ENCODE results near the gene SNAI3.

The SNAI3 gene

GRCh38 chr16:88649195-88649923, 36.9 kb downstream of the SNAI3 start:
- DNase-seq, result peak; percentile 36

DNA sequence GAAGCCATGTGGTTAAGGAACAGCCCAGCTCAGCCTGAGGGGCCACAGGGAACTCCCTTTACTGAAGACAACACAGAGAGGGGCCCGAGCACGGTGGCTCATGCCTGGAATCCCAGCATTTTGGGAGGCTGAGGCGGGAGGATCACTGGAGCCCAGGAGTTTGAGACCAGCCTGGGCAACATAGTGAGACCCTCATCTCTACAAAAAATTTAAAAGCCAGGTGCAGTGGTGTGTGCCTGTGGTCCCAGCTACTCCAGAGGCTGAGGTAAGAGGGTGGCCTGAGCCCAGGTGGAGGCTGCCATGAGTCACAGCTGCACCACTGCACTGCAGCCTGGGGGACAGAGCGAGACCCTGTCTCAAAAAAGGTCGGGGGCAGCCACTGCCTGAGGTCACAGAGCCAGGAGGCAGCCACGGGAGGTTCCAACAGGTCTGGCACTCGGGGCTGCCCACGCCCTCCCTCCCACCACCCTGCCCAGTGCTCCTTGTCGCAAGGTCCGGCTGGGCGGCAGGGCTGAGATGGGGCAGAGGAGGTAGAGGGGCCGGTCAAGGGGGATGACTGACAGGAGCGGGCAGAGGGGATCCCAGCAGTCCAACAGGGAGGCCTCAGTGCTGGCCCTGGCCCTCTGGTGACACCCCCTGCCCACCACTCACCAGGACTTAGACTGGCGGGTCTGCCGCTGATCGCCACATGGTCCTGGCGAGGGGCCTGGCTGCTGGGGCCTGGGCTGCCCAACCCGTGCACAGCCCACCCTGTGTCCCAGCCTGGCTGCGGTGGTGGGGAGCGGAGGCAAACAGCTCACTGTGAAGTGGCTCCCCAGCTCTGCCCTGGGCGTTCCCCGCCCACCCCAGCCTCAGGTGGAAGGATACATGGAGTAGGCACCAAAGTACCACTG, 38.9 kb downstream of the SNAI3 start:
- no peak for DNase-seq

- DNase-seq, result no peak
Observed at GRCh38 chr16:88646345-88647034, 39.8 kb downstream of the SNAI3 start.

DNA sequence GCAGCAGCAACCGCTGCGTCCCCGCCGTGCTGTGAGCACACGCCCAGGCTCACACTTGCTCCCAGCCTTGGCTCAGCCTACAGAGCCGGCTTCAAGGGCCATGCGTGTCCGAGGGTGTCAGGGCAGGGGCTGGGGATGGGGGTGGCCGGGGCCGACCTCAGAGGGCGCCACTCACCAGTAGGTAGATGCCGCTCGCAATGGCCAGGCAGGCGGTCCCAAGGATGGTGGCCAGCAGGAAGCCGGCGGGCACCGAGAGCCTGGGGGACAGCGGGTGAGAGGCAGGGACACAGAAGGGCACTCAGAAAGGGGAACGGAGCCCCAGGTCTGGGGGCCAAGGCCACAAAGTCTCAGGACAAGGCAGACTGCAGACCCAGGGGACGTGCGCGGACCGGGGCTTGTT, 40.4 kb downstream of the SNAI3 start:
- DNase-seq, result no peak

DNA sequence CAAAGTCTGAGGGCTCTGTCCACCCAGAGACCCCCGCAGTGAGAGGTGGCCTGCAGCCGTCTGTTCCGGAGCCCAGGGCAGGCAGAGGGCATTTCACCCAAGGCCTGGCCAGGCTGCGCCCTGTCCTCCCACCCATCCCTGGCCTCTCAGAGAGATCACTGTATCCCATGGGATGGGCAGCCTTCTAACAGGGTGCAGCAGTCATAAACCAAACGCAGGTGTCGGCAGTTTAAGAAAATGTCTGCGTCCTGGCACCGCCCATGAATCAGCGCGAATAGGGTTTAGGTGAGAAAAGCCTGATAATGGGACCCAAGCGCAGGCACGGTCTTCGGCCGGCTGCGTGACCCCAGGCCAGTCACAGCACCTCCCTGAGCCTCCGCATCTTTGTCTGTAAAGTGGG, 40.9 kb downstream of the SNAI3 start:
- DNase-seq, result no peak

DNA sequence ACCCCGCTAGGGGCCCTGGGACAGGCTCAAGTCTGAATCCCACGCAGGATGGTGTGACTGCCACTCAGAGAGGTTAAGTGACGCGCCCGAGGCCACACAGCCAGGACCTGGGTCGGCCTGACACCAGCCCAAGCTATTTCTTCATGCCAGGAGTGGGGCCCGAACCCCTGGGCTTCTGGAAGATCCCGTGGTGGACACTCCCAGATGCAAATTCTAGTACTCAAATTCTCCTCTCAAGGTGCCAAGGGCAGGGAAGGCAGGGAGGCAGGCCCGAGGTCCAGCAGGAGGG, 42.7 kb downstream of the SNAI3 start:
- no peak for DNase-seq

DNA sequence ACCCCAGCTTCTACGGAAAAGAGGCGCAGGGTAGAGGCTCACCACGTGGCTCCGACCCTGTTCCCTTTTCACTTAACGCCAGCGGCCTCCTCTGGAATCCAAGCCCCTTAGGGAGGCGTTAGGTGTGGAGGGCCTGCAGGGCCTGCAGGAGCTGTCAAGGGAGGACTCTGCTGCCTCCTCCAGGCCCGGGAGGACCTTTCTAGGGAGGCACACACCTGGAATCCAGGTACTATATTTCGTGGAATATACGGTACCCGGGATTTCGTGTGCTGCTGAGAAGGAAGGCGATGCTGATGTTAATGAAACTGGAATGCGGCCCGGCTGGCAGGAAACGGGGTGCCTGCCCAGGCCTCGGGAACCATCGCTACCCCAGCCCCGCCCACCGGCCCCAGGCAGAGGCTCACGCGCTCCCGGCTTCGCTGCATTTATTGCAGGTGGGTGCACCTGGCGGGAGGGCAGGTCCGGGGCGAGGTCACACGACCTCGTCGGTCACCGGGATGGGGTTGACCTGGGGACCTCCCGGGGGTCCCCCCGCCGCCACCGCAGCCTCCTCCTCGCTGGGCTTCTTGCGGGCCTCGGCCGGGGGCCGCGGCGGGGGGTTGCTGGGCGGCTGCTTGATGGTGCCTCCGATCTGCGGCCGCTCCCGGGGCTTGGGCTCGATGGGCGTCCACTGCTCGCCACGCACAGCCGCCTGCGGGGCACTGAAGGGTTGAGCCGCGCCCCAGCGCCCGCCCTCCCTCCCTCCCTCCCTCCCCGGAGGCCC, 43.2 kb downstream of the SNAI3 start:
- DNase-seq, result no peak

DNA sequence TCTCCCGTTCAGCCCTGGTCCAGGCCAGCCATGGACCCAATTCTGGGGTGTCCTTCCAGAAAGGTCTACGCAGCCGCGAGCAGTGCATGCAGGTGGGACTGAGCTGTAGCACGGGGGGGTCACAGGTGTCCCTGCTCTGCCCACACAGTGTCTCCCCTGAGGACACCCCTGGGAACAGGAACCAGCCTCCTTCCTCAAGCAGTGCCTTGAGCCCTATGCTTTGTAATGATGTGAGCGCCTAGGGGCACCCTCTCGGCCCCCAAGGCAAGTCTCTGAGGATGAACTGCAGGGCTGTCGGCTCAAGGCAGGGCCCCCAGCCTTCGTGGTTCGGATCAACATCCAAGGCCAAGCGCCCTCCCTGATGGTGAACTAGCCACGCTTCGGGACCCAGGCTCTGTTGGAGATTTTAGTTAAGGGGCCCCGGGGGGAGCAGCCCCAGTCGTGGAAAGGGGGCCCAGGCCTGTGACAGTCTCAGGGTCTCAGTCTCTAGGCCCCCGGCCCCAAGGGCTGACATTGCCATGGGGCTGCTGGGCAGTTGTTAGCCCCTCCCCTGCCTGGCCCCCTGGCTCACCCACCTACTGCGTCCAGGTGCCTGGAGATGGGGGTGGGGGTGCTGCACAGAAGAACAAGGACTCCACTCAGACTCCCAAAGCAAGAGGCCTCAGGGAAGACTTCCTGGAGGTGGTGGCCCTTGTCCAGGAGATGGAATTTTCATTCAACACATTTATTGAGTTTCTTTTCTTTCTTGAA, 45.6 kb downstream of the SNAI3 start:
- no peak for DNase-seq

DNA sequence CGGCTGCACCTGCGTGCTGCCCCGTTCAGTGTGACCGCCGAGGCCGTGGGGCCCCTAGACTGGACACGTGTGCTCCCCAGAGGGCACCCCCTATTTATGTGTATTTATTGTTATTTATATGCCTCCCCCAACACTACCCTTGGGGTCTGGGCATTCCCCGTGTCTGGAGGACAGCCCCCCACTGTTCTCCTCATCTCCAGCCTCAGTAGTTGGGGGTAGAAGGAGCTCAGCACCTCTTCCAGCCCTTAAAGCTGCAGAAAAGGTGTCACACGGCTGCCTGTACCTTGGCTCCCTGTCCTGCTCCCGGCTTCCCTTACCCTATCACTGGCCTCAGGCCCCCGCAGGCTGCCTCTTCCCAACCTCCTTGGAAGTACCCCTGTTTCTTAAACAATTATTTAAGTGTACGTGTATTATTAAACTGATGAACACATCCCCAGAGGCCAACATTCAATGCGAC, 46.2 kb downstream of the SNAI3 start:
- DNase-seq, result no peak

DNA sequence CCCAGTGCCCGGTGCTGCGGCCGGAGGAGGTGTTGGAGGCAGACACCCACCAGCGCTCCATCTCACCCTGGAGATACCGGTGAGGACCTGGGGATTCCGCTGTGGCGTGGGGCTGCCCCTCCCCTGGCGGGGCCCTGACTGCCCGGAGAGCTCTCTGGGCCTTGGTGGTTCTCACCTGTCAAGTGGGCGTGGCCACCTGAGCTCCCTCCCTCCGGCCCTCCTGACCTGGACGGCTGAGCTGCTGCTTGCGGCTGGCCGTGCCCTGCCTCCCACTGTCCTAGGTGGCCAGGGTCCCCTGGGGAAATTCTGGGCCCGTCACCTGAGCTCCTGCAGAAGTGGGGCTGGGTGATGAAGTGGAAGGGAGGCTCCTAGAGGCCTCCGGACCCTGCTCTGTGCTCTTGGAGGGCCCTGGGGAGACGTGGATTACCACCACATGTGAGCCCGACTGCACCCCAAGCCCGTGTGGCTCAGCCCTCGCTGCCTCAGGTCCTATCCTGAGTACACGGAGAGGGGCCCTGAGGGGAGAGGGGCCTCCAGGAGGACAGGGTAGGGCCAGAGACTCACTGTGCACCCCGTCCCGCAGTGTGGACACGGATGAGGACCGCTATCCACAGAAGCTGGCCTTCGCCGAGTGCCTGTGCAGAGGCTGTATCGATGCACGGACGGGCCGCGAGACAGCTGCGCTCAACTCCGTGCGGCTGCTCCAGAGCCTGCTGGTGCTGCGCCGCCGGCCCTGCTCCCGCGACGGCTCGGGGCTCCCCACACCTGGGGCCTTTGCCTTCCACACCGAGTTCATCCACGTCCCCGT, 46.9 kb downstream of the SNAI3 start:
- DNase-seq, result peak; percentile 73

DNA sequence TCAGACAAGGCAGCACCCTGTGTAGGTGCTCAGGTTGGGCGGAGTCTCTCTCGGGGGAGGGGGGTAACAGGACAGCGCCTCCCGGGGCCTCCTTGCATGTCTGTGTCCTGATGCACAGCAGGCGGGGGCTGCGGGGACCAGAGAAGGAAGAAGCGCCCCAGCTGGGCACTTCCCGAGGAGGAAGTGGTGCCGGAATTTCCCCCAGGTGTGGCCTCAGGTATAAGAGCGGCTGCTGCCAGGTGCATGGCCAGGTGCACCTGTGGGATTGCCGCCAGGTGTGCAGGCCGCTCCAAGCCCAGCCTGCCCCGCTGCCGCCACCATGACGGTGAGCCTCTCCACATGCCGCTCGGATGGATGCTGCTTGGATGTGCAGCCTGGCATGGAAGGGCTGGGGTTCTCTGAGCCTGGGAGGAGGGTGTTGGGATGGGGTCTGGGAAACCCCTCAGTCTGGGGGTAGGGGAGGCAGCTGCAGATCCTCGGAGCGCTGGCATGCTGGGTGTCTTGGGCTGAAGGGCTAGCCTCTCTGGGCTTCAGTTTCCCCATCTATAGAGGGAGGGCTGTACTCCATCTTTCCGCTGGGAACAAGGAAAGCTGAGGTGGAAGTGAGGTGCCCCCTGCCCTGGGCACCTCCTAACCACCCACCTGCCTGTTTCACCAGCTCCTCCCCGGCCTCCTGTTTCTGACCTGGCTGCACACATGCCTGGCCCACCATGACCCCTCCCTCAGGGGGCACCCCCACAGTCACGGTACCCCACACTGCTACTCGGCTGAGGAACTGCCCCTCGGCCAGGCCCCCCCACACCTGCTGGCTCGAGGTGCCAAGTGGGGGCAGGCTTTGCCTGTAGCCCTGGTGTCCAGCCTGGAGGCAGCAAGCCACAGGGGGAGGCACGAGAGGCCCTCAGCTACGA, 47.7 kb downstream of the SNAI3 start, which contains the start of gene IL17C:
Gene IL17C, plus strand, starts transcription at position 250 of the 908 bp plus-strand sequence. Its CDS starts 70 bp downstream, at position 320.
- peak; percentile 88 for DNase-seq

DNA sequence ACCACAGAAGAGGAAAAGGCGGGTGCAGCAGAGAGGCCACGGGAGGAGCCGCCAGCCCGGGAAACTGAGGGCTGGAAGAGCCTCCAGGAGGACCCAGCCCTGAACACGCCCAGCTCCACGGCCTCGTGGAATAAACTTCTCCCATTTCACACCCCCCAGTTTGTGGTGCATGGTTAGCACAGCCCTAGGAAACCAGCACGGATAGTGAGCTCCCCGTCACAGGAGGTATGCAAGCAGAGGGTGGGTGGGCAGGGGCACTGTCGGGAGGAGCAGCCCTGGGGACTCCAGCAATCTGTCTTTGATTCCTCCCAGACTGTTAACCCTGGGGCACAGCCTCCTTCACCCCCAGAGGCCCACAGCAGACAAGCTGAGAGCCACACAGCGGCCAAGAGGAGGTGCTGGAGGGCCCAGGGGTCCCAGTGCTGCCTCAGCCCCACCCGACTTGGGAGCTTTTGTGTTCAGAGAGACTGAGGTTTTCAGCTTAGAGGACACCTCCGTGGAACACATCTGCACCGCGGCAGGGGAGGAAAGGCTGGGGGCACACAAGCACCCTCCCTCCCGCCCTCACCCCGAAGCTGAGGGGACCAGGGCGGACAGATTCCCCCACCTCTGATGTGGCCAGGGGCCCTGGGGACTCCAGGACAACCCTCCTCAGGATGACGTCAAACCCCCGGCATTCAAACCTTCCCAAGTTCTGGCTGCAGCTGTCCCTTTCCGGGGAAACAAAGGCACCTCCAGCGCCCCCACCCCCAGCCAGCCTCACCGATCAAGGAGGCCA, 49.6 kb downstream of the SNAI3 start:
- DNase-seq, result no peak

DNA sequence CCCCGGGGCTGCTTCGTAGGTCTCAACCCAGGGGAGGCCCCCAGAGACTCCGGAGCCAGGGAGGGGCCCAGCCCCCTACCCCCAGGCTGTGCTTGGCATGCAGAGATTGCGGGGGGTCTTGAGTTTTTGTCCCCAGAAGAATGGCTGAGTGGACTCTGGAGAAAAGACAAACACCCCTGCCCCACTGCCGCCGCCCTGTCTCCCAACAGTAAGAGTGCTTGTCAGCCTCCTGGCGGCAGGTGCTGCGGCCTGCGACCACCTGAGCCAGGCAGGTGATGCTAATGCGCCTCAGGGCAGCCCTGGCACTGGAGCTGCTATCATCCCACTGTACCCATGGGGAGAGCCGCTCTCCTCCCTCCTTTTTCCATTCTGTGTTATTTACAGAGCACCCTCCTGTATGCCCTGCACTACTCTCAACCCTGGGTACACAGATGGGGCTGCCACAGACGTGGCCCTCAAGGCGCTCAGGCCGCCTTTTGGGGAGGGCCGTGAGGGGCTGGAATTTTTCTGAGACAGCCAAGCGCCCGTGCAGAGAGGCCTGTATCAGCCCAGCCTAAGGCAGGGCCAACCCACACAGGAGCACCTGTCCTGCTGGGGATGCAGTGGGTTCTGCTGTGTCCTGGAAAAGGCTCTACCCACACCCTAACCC, 50.5 kb downstream of the SNAI3 start:
- peak; percentile 68 for DNase-seq

DNA sequence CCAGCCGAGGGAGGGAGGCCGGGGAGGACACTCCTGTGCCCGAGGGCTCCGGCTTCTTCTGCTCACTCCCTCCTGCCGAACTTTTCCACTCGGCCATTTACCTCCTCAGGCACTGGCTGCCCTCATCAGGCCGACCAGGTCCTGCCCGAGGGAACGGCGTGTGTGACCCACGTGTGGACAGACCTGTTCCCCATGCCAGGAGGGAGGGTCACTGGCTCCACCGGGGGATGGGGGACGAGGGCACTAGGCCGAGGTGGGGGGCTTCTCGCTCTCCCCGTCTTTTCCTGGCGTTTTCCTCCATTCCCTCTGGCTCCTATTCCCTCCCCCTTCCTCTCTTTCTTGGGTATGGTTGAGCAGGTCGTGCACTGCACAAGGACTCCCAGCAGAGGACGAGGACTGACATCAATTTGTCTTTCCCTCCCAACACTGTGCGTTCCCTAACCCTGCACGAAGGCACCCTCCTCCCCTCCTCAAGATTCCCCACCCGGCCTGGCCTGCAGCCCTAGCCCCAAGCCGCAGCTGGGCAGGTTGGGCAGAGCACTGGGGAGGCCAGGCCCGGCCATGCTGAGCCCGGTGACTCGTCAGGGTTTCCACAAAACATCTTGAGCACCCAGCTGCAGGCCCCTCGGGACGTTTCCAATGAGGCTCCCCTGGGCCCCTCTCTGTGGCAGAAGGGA, 51.2 kb downstream of the SNAI3 start:
- DNase-seq, result no peak

DNA sequence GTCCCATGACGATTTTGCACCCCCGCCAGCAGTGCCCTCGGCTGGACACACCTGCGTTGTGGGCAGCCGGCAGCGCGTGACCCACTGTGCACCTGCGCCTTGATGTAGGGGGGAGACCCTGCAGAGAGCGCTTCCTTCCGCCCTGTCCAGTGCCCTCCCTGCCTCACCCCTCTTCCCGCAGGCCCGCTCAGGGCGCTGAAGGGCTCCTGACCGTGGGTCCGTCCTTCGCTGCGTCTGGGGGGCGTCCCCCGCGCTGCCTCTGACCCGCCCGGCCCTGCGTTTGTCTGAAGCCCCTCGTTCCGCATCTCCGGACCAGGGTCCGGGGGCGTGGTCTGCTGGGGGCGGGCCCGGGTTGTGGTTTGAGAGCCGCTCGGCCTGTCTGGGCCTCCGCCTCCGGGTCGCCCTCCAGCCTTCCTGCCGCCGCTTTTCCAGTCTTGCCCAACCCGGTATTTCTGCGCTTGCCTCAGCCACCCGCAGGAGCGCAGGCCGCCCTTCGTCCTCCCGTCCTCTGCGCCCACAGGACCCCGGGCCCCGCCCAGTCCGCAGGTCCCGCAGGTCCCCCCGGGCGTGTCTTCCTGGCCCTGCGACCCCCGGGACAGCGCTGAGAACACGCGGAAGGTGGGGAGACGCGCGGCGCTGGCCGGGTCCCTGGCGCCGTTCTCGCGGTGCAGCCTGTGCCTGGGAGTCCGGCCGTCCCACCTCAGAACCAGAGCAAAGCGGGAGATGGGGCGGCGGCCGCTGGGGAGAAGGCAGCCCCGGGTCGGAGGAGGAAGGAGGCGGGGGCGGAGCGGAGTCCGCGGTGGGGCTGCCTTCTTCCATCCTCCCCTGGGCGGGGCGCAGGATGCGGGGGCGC, 51.9 kb downstream of the SNAI3 start:
- DNase-seq, result no peak

DNA sequence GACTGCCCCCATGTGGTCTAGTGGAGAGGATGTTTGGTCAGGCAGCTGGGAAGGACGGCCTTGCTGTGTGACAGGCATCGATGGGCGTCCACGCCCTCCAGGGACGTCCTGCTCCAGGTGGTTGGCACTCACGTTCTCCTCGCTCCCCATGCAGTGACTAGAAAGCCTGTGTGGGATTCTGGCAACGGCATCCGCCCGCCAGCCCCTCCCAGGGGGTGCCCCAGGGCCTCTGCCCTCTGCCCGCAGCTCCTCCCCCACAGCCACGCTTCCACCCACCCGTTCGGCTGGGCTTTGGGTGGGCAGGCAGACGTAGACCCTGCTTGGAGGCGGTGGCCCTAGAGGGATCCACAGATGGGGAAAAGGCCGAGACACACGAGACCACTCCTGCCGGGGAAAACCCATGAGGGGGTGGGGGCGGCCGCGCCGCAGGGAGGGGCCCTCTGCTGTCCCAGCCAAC, 52.6 kb downstream of the SNAI3 start:
- DNase-seq, result no peak

DNA sequence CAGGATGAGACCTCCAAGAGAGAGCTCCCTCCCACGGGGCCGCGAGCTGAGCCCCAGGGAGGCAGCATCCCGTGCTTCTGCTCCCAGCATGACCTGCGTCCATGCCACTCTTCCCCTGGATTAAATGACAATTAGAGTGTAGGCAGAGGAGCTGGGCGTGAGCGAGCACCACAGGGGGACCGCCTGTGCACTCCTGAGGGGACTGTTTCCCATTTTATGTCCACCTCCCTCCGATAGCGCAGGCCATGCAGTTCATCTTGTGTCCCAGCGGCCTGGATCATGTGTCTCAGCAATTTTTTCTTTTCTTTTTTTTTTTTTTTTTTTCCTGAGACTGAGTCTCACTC, 53.7 kb downstream of the SNAI3 start:
- no peak for DNase-seq
